D721Med (cell line): ENCODE measurements around the gene SHROOM4.

Source experiments
- DNase-seq: peaks from one replicate; pipeline ENCODE4 v3.0.0; 2011; ENCODE audit warnings: low spot score; ENCODE audit not compliant: insufficient read length
- FAIRE-seq: peaks from 2 replicates; lab custom pipeline; 2011; peaks lifted over from hg19 to GRCh38; lab: Jason Lieb, UNC
- CTCF ChIP-seq: IDR thresholded peaks from 2 replicates; pipeline ENCODE4 v1.5.1; 2012; ENCODE audit warnings: mild to moderate bottlenecking, control low read depth; ENCODE audit not compliant: insufficient read depth; ENCODE audit errors: missing control alignments

SHROOM4 gene

GRCh38 chrX:50629774-50630173, 184.2 kb downstream of the SHROOM4 start:
- DNase-seq (no peak), FAIRE-seq (no peak)
- no peak for TF ChIP-seq CTCF

GRCh38 chrX:50627696-50628095, 186.3 kb downstream of the SHROOM4 start:
- DNase-seq (no peak), FAIRE-seq (no peak)
- no peak for TF ChIP-seq CTCF

- FAIRE-seq: no peak
- DNase-seq: no peak
- no peak for TF ChIP-seq CTCF
These were observed 187.6 kb downstream of the SHROOM4 start for GRCh38 chrX:50626432-50626831.

GRCh38 chrX:50622751-50623150, 191.2 kb downstream of the SHROOM4 start:
- FAIRE-seq: no peak
- no peak for DNase-seq
- no peak for TF ChIP-seq CTCF

- TF ChIP-seq CTCF: no peak
- DNase-seq (no peak), FAIRE-seq (no peak)
These were observed 195.0 kb downstream of the SHROOM4 start for GRCh38 chrX:50618788-50619558.

GRCh38 chrX:50617183-50617582, 196.8 kb downstream of the SHROOM4 start:
- FAIRE-seq: no peak
- TF ChIP-seq CTCF: no peak
- DNase-seq: no peak

GRCh38 chrX:50615570-50616158, 198.3 kb downstream of the SHROOM4 start:
- TF ChIP-seq CTCF: no peak
- FAIRE-seq (no peak), DNase-seq (no peak)
